A549 (cell line): Measurements from ENCODE around the gene CARD19.

Experiments
- RFX5 ChIP-seq: fragments of 450-650 bp; IDR thresholded peaks from 2 replicates; pipeline ENCODE4 v1.7.1; 2014; ENCODE audit warnings: antibody characterized with exemption, mild to moderate bottlenecking, moderate library complexity
- TF ChIP-seq, protein P1 (sequence below): fragments of 450-650 bp; IDR thresholded peaks from 2 replicates; pipeline ENCODE4 v1.6.1; 2014; ENCODE audit warnings: antibody characterized with exemption

- TF ChIP-seq RFX5 = no peak
- TF ChIP-seq, protein P1, sequence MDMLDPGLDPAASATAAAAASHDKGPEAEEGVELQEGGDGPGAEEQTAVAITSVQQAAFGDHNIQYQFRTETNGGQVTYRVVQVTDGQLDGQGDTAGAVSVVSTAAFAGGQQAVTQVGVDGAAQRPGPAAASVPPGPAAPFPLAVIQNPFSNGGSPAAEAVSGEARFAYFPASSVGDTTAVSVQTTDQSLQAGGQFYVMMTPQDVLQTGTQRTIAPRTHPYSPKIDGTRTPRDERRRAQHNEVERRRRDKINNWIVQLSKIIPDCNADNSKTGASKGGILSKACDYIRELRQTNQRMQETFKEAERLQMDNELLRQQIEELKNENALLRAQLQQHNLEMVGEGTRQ = no peak
Observed at GRCh38 chr9:93085676-93086075, 10.3 kb upstream of the CARD19 start.
